ENCODE results near the gene MAN1A1.

DNA sequence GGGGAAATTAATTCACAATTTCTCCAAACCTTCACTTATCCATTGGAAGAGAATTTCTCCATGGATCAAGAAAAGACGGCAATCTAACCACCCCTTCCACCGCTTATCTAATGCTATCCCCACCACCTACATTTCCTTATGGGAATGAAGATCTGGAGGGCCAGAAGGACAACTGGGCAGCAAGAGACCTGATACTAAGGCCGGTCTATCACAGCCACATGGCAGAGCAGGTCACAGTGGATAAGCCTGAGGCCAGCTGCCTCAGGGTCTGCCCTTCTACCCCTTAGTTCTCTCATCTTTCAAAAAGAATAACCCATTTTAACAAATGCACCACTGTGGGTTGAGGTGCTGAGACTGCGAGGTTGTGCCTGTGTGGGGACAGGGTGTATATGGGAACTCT, 37.1 kb downstream of the MAN1A1 start:
- TF ChIP-seq, protein P1, sequence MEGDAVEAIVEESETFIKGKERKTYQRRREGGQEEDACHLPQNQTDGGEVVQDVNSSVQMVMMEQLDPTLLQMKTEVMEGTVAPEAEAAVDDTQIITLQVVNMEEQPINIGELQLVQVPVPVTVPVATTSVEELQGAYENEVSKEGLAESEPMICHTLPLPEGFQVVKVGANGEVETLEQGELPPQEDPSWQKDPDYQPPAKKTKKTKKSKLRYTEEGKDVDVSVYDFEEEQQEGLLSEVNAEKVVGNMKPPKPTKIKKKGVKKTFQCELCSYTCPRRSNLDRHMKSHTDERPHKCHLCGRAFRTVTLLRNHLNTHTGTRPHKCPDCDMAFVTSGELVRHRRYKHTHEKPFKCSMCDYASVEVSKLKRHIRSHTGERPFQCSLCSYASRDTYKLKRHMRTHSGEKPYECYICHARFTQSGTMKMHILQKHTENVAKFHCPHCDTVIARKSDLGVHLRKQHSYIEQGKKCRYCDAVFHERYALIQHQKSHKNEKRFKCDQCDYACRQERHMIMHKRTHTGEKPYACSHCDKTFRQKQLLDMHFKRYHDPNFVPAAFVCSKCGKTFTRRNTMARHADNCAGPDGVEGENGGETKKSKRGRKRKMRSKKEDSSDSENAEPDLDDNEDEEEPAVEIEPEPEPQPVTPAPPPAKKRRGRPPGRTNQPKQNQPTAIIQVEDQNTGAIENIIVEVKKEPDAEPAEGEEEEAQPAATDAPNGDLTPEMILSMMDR (IDR thresholded peaks at IDR 0.05): no peak
- no peak for TF ChIP-seq POLR2A (IDR thresholded peaks at IDR 0.05)

Data from body of pancreas (tissue), 4 donors.